Esophagus (tissue), 2 donors: ENCODE results near the gene CCDC106. TPM values are rescaled to one million over a fixed set of nuclear protein-coding genes. Genes with fewer than 3 reads are reported as not detected.

ENCODE experiments used
- H3K27ac ChIP-seq, 2 donors: one replicate each; pipeline ENCODE4 v1.5.1; 2013; ENCODE audit warnings: low read depth in 2 of 2, mild to moderate bottlenecking in 2 of 2, inconsistent platforms in 1 of 2, low read length in 1 of 2, moderate library complexity in 1 of 2
- H3K27me3 ChIP-seq, 2 donors: one replicate each; pipeline ENCODE4 v1.6.1; 2013; ENCODE audit warnings: low read length in 2 of 2, control low read depth in 1 of 2, mild to moderate bottlenecking in 1 of 2; ENCODE audit not compliant: insufficient read depth in 2 of 2, control insufficient read depth in 1 of 2
- H3K36me3 ChIP-seq, 2 donors: one replicate each; pipeline ENCODE4 v1.6.1; 2013; ENCODE audit warnings: low read length in 1 of 2; ENCODE audit not compliant: control insufficient read depth in 2 of 2, insufficient read depth in 2 of 2
- H3K4me1 ChIP-seq, 2 donors: one replicate each; pipeline ENCODE4 v1.6.1; 2013; ENCODE audit warnings: low read length in 1 of 2; ENCODE audit not compliant: control insufficient read depth in 2 of 2, insufficient read depth in 2 of 2
- H3K4me3 ChIP-seq, 2 donors: one replicate each; pipeline ENCODE4 v1.5.1; 2013; ENCODE audit warnings: low read length in 2 of 2, mild to moderate bottlenecking in 2 of 2, low read depth in 1 of 2, moderate library complexity in 1 of 2
- H3K9me3 ChIP-seq, 2 donors: one replicate each; pipeline ENCODE4 v1.6.1; 2013; ENCODE audit warnings: mild to moderate bottlenecking in 2 of 2, low read depth in 1 of 2, low read length in 1 of 2, moderate library complexity in 1 of 2; ENCODE audit not compliant: control insufficient read depth in 2 of 2, insufficient read depth in 1 of 2
- WGBS, 2 donors: extraction: QIAGEN DNeasy Blood & Tissue Kit; methylation state at CpG; one replicate each; pipeline ENCODE4 v1.1.7; 2013; 5-methylcytosine and 5-hydroxymethylcytosine counted together
- polyA plus RNA-seq, 2 donors: library from polyadenylated mRNA; stranded (reverse); fragments of 200-250 nt; gene quantifications; one replicate each; pipeline ENCODE4 v1.2.3, GENCODE V29; 2013
- donor health status: healthy with polysubstance abuse.
- donor health status: Bipolar disorder and iron deficiency.

Gene CCDC106
- polyA plus RNA-seq, 2 donors: 5.6 to 9.1 TPM

DNA sequence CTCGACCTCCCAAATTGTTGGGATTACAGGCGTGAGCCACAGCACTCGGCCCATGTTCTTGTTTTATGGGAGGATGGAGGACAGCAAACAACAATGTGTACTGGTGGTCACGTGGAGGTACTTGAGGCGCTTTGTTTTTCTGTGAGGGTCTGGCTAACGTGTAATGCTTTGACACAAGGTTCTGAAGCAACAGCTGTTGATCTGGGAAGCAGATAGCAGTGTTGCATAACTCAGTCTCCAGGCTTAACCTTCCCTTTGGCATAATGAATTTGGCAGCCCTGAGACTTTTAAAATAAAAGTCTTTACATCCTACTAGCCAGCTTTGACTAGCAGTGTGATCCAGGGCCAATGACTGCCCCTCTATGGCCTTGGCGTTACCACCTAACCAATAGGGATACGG lies 14.2 kb upstream of the CCDC106 start:
- Histone ChIP-seq H3K4me3 (no peak overlapping the region), H3K4me1 (peaks cover 4 to 13% of the 10 kb centered on the region in 2 donors), H3K9me3 (no peaks in the 10 kb centered on the region), H3K36me3 (no peaks in the 10 kb centered on the region), H3K27me3 (no peaks in the 10 kb centered on the region), H3K27ac (no peak overlapping the region)
- 82 to 85% methylated on average over 8 of the region's 8 CpGs for WGBS, 2 donors

DNA sequence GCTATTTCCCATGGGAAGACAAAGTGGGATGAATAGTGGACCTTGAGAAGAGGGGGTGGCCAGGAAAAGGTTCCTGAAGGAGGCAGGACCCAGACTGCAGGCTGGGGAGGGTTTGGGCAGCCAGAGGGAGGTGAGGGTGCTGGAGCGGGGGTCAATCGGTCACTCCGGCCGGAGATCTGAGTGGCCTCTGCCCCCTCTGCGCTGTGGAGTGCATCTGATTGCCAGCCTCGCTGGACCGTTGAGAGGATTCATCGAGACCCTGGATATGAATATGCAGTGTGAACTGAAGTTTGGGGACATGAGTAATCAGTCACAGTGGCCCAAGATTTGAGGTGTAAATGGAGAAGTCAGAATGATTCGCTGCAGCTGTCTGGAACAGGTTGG lies 12.7 kb upstream of the CCDC106 start:
- 5 to 10% methylated on average over 9 of the region's 9 CpGs for WGBS, 2 donors
- peak overlapping the region; percentile 90 to 97 for H3K4me3 ChIP-seq

DNA sequence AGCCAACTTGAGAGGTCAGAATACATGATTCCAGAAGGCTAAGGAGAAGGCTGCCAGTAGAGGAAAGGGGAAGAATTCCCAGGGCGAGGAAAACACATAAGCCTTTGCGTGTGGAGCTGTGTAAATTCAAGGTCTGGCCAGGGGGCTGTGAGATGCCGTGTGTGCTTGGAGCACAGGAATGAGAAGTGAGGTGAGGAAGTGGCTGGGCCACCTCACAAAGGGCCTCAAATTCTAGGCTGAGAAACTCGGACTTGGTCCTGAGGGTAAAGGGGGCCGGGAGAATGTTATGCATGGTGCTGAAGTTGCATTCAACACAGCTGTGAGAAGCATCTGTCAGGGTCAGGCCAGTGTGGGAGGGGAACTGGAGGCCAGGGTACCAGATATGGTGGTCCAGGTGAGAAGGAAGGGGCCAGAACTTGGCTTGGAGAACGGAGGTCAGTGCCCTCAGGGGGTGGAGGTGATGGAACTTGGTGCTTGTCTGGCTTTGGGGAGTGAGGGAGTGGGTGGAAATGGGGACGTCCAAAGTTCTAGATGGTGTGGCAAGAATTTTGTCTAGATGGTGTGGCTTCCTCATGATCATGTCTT lies 12.1 kb upstream of the CCDC106 start:
- Histone ChIP-seq H3K27ac (peak overlapping the region; percentile 97 to 99), H3K36me3 (no peaks in the 10 kb centered on the region), H3K4me3 (peak overlapping the region in 1 of 2 donors; percentile 90), H3K4me1 (peaks cover 4 to 17% of the 10 kb centered on the region in 2 donors), H3K9me3 (no peaks in the 10 kb centered on the region), H3K27me3 (no peaks in the 10 kb centered on the region)
- 57 to 61% methylated on average over 7 of the region's 7 CpGs for WGBS, 2 donors

More for the DNA sequence above, 12.7 kb upstream of the CCDC106 start:
- Histone ChIP-seq H3K36me3 (no peaks in the 10 kb centered on the region), H3K9me3 (no peaks in the 10 kb centered on the region), H3K4me1 (peaks cover 4 to 17% of the 10 kb centered on the region in 2 donors), H3K27ac (peak overlapping the region; percentile 97 to 99), H3K27me3 (no peaks in the 10 kb centered on the region)

DNA sequence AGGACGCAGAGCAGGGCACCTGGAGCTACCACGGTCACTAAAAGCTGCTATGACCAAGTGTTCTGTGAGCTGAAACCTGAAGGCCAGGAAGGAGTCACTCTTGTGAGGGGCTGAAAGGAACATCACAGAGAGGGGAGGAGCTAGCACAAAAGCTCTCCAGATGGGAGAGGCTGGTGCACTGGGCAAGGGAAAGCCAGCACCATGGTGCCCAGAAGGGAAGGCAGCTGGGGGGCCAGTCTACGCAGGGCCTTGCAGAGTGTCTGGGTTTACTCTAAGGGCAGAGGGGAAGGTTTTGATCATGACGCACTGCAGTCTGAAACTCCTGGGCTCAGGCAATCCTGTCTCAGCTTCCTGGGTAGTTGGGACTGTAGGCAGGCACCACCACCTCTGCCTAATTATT lies 11.3 kb upstream of the CCDC106 start:
- H3K27me3 ChIP-seq: no peaks in the 10 kb centered on the region
- H3K27ac ChIP-seq: peak overlapping the region in 1 of 2 donors; percentile 47
- peaks cover 4 to 17% of the 10 kb centered on the region in 2 donors for H3K4me1 ChIP-seq
- no peak overlapping the region for H3K4me3 ChIP-seq
- H3K9me3 ChIP-seq: no peaks in the 10 kb centered on the region
- no peaks in the 10 kb centered on the region for H3K36me3 ChIP-seq
- WGBS, 2 donors: 85% methylated on average over 4 of the region's 4 CpGs

DNA sequence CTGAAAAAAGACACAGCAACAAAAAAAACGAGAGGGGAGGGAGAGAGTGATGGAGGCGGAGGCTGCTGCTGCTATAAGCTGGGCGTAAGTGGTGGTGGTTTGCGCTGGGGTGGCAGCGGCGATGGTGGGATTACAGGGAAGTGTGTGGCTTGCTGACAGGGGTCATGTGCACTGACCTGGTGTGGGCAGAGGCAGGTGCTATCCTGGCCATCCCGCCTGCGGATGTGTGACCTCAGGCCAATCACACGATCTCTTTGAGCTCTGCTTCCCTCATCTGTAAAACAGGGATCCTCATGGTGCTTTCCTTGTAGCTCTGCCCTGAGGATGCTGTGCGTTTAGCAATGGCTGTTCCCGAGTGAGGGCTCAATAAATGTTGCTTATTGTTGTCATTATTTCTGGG lies 10.5 kb upstream of the CCDC106 start:
- Histone ChIP-seq H3K4me1 (peaks cover 7 to 19% of the 10 kb centered on the region in 2 donors), H3K4me3 (no peak overlapping the region), H3K27me3 (no peaks in the 10 kb centered on the region), H3K27ac (no peak overlapping the region), H3K9me3 (no peaks in the 10 kb centered on the region), H3K36me3 (no peaks in the 10 kb centered on the region)
- 72 to 75% methylated on average over 11 of the region's 11 CpGs for WGBS, 2 donors

DNA sequence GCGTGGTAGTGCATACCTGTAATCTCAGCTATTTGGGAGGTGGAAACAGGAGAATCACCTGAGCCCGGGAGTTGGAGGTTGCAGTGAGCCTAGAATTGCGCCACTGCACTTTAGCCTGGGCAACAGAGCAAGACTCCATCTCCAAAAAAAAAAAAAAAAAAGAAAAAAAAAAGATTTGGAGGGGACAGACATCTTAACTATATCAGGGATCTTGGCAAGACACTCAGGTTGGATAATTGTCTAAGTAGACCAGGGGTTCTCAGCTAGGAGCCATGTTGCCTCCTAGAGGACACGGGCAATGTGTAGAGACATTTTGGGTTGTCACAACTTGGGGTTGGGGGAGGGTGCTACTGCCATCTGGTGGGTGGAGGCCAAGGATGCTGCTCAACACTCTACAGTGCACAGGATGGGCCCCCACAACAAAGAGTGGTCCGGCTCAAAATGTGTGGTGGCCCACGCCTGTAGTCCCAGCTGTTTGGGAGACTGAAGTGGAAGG lies 9.1 kb upstream of the CCDC106 start:
- H3K27ac ChIP-seq: no peak overlapping the region
- H3K27me3 ChIP-seq: no peaks in the 10 kb centered on the region
- no peaks in the 10 kb centered on the region for H3K9me3 ChIP-seq
- WGBS, 2 donors: 86 to 88% methylated on average over 6 of the region's 6 CpGs
- H3K36me3 ChIP-seq: no peaks in the 10 kb centered on the region
- H3K4me1 ChIP-seq: peaks cover 11 to 19% of the 10 kb centered on the region in 2 donors
- H3K4me3 ChIP-seq: no peak overlapping the region

DNA sequence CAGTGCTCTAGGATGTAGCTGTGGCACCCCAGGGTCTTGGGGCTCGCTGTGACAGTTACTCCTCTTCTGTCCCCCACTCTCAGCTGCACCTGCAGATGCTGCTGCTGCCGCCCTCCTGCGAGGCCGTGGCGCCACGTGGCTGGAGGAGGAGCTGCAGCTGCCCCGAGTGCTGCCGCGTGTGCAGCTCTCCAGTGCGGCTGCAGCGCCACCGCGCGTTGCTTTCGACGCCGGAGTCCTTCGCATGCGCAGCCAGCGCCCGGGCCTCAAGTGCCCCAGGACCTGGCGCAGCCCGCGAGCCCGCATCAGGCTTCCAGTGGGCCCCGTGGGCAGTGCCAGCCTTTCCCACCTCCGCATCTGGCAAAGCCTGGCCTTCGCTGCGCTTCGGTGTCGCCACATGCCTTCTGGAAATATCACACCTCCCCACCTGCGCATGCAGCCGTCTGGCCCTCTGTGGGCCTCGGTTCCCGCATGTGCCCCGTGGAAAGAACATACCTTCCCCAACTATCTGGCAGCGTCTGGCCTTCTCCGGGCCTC lies 7.9 kb upstream of the CCDC106 start:
- Histone ChIP-seq H3K27me3 (no peaks in the 10 kb centered on the region), H3K36me3 (peaks cover 0 to 7% of the 10 kb centered on the region in 2 donors), H3K4me3 (peak overlapping the region; percentile 58 to 96), H3K9me3 (no peaks in the 10 kb centered on the region), H3K27ac (peak overlapping the region; percentile 86 to 91), H3K4me1 (peaks cover 11 to 28% of the 10 kb centered on the region in 2 donors)
- 13 to 21% methylated on average over 36 to 38 of the region's 38 CpGs for WGBS, 2 donors

DNA sequence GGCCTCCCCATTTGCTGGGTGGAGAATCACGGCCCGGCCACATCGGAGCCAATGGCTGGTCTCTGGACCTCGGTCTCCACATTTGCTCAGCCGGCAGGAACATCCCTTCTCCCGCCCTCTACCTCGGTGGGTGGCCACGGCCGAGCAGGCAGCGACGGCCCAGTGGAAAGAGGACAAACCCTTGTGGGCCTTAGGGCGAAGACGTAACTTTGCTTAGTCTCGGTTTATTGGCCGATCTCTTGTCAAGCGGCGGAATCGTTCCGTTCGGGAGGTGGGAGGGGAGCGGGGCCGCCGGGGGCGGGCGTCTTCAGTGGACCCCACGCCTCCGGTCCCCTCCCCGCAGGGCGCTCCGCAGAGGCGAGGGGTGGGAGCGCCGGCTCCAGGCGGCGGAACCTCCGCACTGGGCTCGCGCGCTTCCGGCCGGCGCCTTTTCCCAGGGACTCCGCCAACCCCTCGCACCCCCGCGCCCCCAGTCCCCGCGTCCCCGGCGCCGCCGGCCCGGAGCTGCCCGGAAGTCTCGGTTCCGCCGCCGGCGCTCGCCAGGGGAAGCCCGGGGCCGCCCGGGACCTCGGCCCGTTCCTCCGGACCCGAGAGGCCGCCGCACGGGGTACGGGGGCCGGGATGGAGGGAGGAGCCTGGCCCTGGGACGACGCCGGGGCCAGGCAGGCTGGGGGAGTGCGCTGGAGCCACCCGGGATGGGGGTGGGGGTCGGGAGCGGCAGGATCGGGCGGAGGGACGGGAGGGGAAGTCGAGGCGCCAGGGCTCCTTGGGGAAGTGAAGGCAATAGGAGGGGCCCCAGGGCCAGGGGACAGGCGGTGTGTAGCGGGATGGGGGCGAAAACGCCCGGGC lies 7.2 kb upstream of the CCDC106 start, which contains the start of gene ZNF580:
Gene ZNF580 (plus strand): TSS at position 426 of the 849 bp plus-strand sequence. CDS start 1,507 bp downstream, outside the sequence.
- Histone ChIP-seq H3K4me1 (peaks cover 11 to 24% of the 10 kb centered on the region in 2 donors), H3K36me3 (peaks cover 0 to 11% of the 10 kb centered on the region in 2 donors), H3K9me3 (no peaks in the 10 kb centered on the region), H3K4me3 (peak within 1 kb of the TSS; percentile 58 to 96), H3K27me3 (no peaks in the 10 kb centered on the region), H3K27ac (peak within 1 kb of the TSS; percentile 86 to 91)
- 1% methylated on average over 67 to 89 of the region's 89 CpGs for WGBS, 2 donors

DNA sequence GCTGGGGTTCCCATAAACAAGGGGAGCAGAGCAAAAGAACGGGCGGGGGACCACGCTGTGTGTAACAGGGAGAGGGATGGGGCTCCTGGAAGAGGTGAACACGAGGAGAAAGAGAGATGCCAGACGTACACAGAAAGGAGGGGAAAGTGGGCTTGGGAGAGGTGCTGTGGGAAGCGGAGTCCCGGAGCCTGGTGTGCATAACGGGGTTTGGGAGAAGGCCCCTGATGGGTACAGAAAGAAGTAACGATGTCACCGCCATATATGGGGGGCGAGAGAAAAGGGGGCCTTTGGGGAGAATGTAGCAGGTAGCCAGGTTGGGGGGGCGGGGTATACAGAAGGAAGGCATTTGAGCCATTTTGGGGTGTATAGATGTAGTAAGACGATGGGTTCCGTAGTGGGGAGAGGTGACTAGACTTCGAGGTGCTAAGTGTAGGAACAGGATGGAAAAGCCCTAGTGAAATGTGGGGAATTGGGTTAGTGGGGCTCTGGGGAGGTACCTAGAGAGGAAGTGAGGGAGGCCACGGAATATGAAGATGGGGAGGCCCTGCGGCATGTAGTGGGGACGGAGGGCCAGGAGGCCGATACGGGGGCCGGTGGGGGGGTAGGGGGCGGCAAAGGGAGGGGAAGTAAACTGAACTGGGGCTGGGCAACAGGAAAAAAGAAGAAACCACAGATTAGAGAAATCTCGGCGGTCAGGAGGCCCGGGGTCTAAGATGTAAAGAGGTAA lies 6.4 kb upstream of the CCDC106 start:
- Histone ChIP-seq H3K4me1 (peaks cover 9 to 17% of the 10 kb centered on the region in 2 donors), H3K27ac (peak overlapping the region; percentile 86 to 91), H3K27me3 (no peaks in the 10 kb centered on the region)

More for the DNA sequence above, 6.4 kb upstream of the CCDC106 start:
- H3K4me3 ChIP-seq: peak overlapping the region; percentile 62 to 96
- WGBS, 2 donors: 1% methylated on average over 24 to 25 of the region's 25 CpGs
- peaks cover 0 to 11% of the 10 kb centered on the region in 2 donors for H3K36me3 ChIP-seq
- H3K9me3 ChIP-seq: no peaks in the 10 kb centered on the region
